Kidney (tissue), 14 donors: ENCODE data around the gene AATK. TPM values are rescaled to one million over a fixed set of nuclear protein-coding genes. Genes with fewer than 3 reads are reported as not detected.

Source experiments
- DNase-seq, 5 donors: peaks; one replicate each; pipeline ENCODE4 v3.0.0-alpha.2; 2013 to 2020
- FAIRE-seq: peaks from 2 replicates; lab custom pipeline; 2012; peaks lifted over from hg19 to GRCh38; lab: Jason Lieb, UNC
- H3K27ac ChIP-seq, 2 donors: one replicate each; pipeline ENCODE4 v1.7.0; 2013; ENCODE audit warnings: low read depth in 2 of 2, low read length in 2 of 2, inconsistent platforms in 1 of 2
- H3K27me3 ChIP-seq: one replicate; pipeline ENCODE4 v1.7.1; 2013; ENCODE audit warnings: low read length, inconsistent platforms; ENCODE audit not compliant: control insufficient read depth, insufficient read depth
- H3K36me3 ChIP-seq, 3 donors: one replicate each; pipeline versions ENCODE4 v1.7.0 to v1.7.1; 2013; ENCODE audit warnings: low read length in 3 of 3, control low read depth in 1 of 3, inconsistent platforms in 1 of 3; ENCODE audit not compliant: insufficient read depth in 3 of 3, control insufficient read depth in 2 of 3
- H3K4me1 ChIP-seq, 3 donors: one replicate each; pipeline versions ENCODE4 v1.7.0 to v1.7.1; 2013; ENCODE audit warnings: low read length in 3 of 3, inconsistent platforms in 1 of 3, low read depth in 1 of 3; ENCODE audit not compliant: control insufficient read depth in 2 of 3, insufficient read depth in 2 of 3
- H3K4me3 ChIP-seq, 3 donors: one replicate each; pipeline versions ENCODE4 v1.7.0 to v1.8.1; 2013; ENCODE audit warnings: low read length in 3 of 3, control low read depth in 1 of 3, inconsistent platforms in 1 of 3
- H3K9ac ChIP-seq, 3 donors: one replicate each; pipeline versions ENCODE4 v1.7.0 to v1.7.1; 2013; ENCODE audit warnings: low read length in 3 of 3, control low read depth in 1 of 3, inconsistent platforms in 1 of 3
- H3K9me3 ChIP-seq, 3 donors: one replicate each; pipeline versions ENCODE4 v1.7.0 to v1.7.1; 2013; ENCODE audit warnings: low read length in 3 of 3, control low read depth in 1 of 3, inconsistent platforms in 1 of 3; ENCODE audit not compliant: control insufficient read depth in 2 of 3, insufficient read depth in 1 of 3
- intact Hi-C: fragments of 100-400 bp; cut with DNase I; formaldehyde crosslinking; loops from one replicate; pipeline ENCODE4 v1.11.1; 2022
- polyA plus RNA-seq: library from polyadenylated mRNA; stranded (reverse); fragments of 350-450 nt; fragmentation: Illumina TruSeq; extraction: RNeasy Lipid Tissue Mini Kit (QIAGEN cat#74804); gene quantifications from one replicate; pipeline ENCODE4 v1.2.3, GENCODE V29; 2014; ENCODE audit warnings: low read depth, low replicate concordance; ENCODE audit not compliant: insufficient read depth
- total RNA-seq: library from RNA; stranded (reverse); fragmentation: NEBNext Ultra II Directional; extraction: Animal tissue kit (Norgen Biotek cat#: 25700); gene quantifications from one replicate; pipeline ENCODE4 v1.2.1, GENCODE V29; 2021
- TF ChIP-seq, protein P1 (sequence below): IDR thresholded peaks from 3 replicates; pipeline ENCODE4 v1.5.1; 2012; ENCODE audit warnings: mild to moderate bottlenecking, moderate library complexity, borderline replicate concordance; ENCODE audit not compliant: insufficient read depth; ENCODE audit errors: extremely low read depth
- donor health status: control.
- donor health status: control.
- donor health status: control.
- donor health status: control.
- donor health status: control.
- donor health status: DM: yes; HTN: yes; CAD: no.
- donor health status: Normal renal cell carcinoma (clear cell type).

The AATK gene
- total and polyA plus RNA-seq, 2 donors from 2014 or later = 0.65 to 4.2 TPM

DNA sequence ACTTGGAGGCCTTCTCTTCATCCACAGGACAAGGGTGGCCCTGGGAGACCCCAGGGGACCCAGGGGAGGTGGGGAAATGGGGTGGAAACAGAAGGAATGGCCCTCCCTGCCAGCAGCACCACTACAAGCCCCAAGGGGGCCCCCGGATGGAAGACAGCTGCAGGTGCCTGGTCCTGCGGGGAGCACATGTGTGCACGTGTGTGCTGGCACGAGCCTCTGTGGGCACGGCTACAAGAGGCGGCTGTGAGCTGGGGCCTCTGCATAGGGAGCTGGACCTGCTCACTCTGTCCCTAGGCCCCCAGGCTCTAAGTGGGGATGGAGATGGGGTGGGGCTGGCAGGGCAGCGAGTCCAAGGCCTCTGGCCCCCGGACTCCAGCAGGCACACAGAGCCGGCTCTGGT lies 13.2 kb upstream of the AATK start:
- FAIRE-seq = no peak

DNA sequence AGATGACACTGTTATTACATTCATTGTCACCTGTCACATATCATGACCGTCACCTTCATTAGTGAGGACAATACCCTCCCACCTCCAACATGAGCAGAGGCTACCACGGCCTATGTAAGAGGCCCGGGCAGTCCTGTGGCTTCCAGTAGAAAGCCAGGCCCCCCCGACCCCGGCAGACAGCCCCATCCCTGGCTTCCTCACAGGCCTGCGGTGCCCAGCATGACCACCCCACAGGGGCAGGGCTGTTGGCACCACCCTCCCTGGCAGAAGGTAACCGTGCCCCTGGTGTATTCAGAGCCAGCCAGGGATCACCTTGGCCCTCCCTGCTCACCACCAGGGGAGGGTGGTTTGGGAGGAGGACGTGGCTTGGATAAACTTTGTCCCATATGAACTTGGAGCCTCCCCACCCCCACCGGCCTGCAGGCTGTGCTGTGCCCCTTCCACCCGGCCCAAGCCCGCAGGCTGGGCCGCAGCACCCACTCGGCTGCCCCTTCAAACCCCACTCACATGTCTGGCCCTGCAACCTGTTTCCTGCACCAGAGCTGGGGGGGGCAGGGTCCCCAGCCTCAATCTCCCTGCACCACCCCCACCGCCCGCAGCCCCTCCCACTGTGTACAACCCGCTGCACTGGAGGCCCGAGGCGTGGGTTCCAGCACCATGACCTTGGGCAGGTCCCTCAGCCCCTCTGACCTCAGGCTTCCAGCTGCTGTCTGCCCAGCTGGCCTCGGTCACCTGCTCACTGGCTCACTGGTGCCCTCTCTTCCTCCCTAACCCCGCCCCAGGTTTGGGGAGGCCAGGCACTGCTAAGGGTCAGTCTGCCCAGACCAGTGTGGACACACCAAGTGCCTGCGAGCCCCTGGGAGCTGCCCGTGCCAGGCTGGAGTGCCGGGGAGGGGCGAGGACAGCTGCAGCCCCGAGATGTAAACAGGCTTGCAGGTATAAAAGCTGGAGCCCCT lies 12.4 kb upstream of the AATK start:
- no peak overlapping the region for H3K27ac ChIP-seq
- H3K27me3 ChIP-seq = no peaks in the 10 kb centered on the region
- no peak for FAIRE-seq
- H3K9me3 ChIP-seq = no peaks in the 10 kb centered on the region
- TF ChIP-seq, protein P1, sequence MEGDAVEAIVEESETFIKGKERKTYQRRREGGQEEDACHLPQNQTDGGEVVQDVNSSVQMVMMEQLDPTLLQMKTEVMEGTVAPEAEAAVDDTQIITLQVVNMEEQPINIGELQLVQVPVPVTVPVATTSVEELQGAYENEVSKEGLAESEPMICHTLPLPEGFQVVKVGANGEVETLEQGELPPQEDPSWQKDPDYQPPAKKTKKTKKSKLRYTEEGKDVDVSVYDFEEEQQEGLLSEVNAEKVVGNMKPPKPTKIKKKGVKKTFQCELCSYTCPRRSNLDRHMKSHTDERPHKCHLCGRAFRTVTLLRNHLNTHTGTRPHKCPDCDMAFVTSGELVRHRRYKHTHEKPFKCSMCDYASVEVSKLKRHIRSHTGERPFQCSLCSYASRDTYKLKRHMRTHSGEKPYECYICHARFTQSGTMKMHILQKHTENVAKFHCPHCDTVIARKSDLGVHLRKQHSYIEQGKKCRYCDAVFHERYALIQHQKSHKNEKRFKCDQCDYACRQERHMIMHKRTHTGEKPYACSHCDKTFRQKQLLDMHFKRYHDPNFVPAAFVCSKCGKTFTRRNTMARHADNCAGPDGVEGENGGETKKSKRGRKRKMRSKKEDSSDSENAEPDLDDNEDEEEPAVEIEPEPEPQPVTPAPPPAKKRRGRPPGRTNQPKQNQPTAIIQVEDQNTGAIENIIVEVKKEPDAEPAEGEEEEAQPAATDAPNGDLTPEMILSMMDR = no peak
- no peaks in the 10 kb centered on the region for H3K36me3 ChIP-seq
- DNase-seq = no peak
- H3K4me3 ChIP-seq = no peak overlapping the region
- intact Hi-C loops = no loop called here
- no peak overlapping the region for H3K9ac ChIP-seq
- no peaks in the 10 kb centered on the region for H3K4me1 ChIP-seq

More for the DNA sequence above, 13.2 kb upstream of the AATK start:
- no peaks in the 10 kb centered on the region for H3K4me1 ChIP-seq
- no peak for DNase-seq
- H3K27ac ChIP-seq = no peak overlapping the region
- no peak overlapping the region for H3K4me3 ChIP-seq
- intact Hi-C loops = no loop called here
- H3K36me3 ChIP-seq = no peaks in the 10 kb centered on the region
- TF ChIP-seq, protein P1 = no peak
- H3K9ac ChIP-seq = no peak overlapping the region
- H3K9me3 ChIP-seq = no peaks in the 10 kb centered on the region
- H3K27me3 ChIP-seq = no peaks in the 10 kb centered on the region

DNA sequence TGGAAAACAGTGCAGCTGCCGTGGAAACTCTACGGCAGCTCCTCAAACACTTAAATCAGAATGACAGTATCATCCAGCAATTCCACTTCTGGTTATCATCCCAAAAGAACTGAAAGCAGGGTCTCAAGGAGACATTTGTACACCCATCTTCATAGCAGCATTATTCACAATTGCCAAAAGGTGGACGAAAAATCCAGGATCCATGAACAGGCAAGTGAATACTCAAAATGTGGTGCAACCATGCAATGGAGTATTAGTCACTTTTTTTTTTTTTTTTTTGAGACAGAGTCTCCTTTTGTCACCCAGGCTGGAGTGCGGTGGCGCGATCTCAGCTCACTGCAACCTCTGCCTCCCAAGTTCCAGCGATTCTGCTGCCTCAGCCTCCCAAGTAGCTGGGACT lies 10.6 kb upstream of the AATK start:
- H3K9me3 ChIP-seq = no peaks in the 10 kb centered on the region
- H3K27ac ChIP-seq = no peak overlapping the region
- DNase-seq (no peak), FAIRE-seq (no peak)
- no peaks in the 10 kb centered on the region for H3K4me1 ChIP-seq
- intact Hi-C loops = no loop called here
- H3K27me3 ChIP-seq = no peaks in the 10 kb centered on the region
- no peak overlapping the region for H3K4me3 ChIP-seq
- H3K9ac ChIP-seq = no peak overlapping the region
- H3K36me3 ChIP-seq = no peaks in the 10 kb centered on the region
- TF ChIP-seq, protein P1 = no peak
